ENCODE data around the gene UMAD1.

DNA sequence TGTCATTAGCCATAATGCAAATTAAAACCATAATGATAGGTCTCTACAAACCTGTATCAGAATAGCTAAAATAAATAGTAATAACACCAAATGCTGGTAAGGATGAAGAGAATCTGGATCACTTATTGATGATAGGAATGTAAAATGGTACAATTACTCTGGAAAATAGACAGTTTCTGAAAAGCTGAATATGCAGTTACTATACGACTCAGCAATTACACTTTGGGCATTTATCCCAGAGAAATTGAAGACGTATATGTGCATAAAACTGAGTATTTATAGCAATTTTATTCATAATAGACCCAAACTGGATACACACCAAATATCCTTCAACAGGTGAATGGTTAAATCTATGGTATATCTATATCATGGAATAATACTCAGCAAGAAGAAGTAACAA lies 69.9 kb downstream of the UMAD1 start:
- TF ChIP-seq POLR2A (IDR thresholded peaks at IDR 0.05) = no peak
- TF ChIP-seq, protein P1, sequence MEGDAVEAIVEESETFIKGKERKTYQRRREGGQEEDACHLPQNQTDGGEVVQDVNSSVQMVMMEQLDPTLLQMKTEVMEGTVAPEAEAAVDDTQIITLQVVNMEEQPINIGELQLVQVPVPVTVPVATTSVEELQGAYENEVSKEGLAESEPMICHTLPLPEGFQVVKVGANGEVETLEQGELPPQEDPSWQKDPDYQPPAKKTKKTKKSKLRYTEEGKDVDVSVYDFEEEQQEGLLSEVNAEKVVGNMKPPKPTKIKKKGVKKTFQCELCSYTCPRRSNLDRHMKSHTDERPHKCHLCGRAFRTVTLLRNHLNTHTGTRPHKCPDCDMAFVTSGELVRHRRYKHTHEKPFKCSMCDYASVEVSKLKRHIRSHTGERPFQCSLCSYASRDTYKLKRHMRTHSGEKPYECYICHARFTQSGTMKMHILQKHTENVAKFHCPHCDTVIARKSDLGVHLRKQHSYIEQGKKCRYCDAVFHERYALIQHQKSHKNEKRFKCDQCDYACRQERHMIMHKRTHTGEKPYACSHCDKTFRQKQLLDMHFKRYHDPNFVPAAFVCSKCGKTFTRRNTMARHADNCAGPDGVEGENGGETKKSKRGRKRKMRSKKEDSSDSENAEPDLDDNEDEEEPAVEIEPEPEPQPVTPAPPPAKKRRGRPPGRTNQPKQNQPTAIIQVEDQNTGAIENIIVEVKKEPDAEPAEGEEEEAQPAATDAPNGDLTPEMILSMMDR (IDR thresholded peaks at IDR 0.05) = no peak
